Fibroblast of lung (primary cell): ENCODE measurements around the gene COL15A1. TPM values are rescaled to one million over a fixed set of nuclear protein-coding genes. Genes with fewer than 3 reads are reported as not detected.
A peak's percentile ranks its signal among the peaks of the same experiment; 100 is the strongest.

Experiments used
- DNase-seq, 2 donors: peaks; one replicate each; pipeline versions ENCODE4 v3.0.0 to v3.0.0-alpha.2; 2010; ENCODE audit warnings: low read depth in 2 of 2
- H2AFZ ChIP-seq: 2 replicates; pipeline ENCODE4 v1.5.1; 2012; ENCODE audit warnings: low read length, control low read depth, inconsistent platforms
- H3K27ac ChIP-seq: 2 replicates; pipeline ENCODE4 v1.5.1; 2011; ENCODE audit warnings: low read length, control low read depth; ENCODE audit not compliant: insufficient read depth
- H3K27me3 ChIP-seq: 2 replicates; pipeline ENCODE4 v1.5.1; 2011; ENCODE audit warnings: mild to moderate bottlenecking, low read length; ENCODE audit not compliant: control insufficient read depth, insufficient read depth
- H3K36me3 ChIP-seq: 2 replicates; pipeline ENCODE4 v1.5.1; 2011; ENCODE audit warnings: low read length; ENCODE audit not compliant: control insufficient read depth, insufficient read depth
- H3K4me1 ChIP-seq: 2 replicates; pipeline ENCODE4 v1.5.1; 2011; ENCODE audit warnings: low read length; ENCODE audit not compliant: control insufficient read depth, insufficient read depth; ENCODE audit errors: extremely low read depth
- H3K4me2 ChIP-seq: 2 replicates; pipeline ENCODE4 v1.5.1; 2011; ENCODE audit warnings: low read length, control low read depth; ENCODE audit not compliant: insufficient read depth; ENCODE audit errors: extremely low read depth
- H3K4me3 ChIP-seq, 4 experiments: fragments of 200-600 bp in 1 of 4; sonication (generic) in 1 of 4; replicated peaks in 1 of 4; 2 replicates each; pipeline ENCODE4 v1.5.1; 2011 to 2016; ENCODE audit warnings: low read length in 4 of 4, low read depth in 3 of 4, mild to moderate bottlenecking in 3 of 4, control low read depth in 2 of 4, inconsistent platforms in 1 of 4, mixed read lengths in 1 of 4; ENCODE audit not compliant: insufficient read depth in 1 of 4; ENCODE audit errors: control extremely low read depth in 1 of 4
- H3K79me2 ChIP-seq: 2 replicates; pipeline ENCODE4 v1.5.1; 2012; ENCODE audit warnings: mild to moderate bottlenecking, low read length, inconsistent platforms; ENCODE audit not compliant: control insufficient read depth, insufficient read depth
- H3K9ac ChIP-seq: 2 replicates; pipeline ENCODE4 v1.5.1; 2011; ENCODE audit warnings: mild to moderate bottlenecking, low read length, control low read depth; ENCODE audit not compliant: insufficient read depth
- H3K9me3 ChIP-seq: 2 replicates; pipeline ENCODE4 v1.5.1; 2012; ENCODE audit warnings: low read depth, low read length; ENCODE audit not compliant: control insufficient read depth, insufficient read depth
- H4K20me1 ChIP-seq: 2 replicates; pipeline ENCODE4 v1.5.1; 2011; ENCODE audit warnings: low read length; ENCODE audit not compliant: control insufficient read depth, insufficient read depth; ENCODE audit errors: extremely low read depth
- CTCF ChIP-seq, 2 donors: IDR thresholded peaks in 1 of 2; conservative IDR thresholded peaks in 1 of 2; 1 replicate in 1 of 2; 2 replicates in 1 of 2; pipeline ENCODE4 v1.5.1; 2011 to 2012; ENCODE audit warnings: low read length in 2 of 2, control low read depth in 1 of 2, inconsistent platforms in 1 of 2, low read depth in 1 of 2, mild to moderate bottlenecking in 1 of 2
- EZH2 ChIP-seq: IDR thresholded peaks from 2 replicates; pipeline ENCODE4 v1.5.1; 2012; ENCODE audit warnings: low read length, control low read depth, mild to moderate bottlenecking; ENCODE audit errors: missing control alignments
- polyA plus RNA-seq, 2 donors: library from polyadenylated mRNA; depleted of rRNA in 1 of 2; stranded (reverse) in 1 of 2; unstranded in 1 of 2; fragments of >200 nt; gene quantifications; 2 replicates each; pipeline ENCODE4 v1.2.1, GENCODE V29; 2011 to 2012; ENCODE audit warnings: missing spikeins in 1 of 2
- total RNA-seq: library from RNA; depleted of rRNA; stranded (reverse); fragments of >200 nt; gene quantifications from 2 replicates; pipeline ENCODE4 v1.2.1, GENCODE V29; 2014

COL15A1 gene
- total and polyA plus RNA-seq, 2 donors (not counting 1 experiment from before 2014, with no cell fraction given): 13.3 to 41.0 TPM

DNA sequence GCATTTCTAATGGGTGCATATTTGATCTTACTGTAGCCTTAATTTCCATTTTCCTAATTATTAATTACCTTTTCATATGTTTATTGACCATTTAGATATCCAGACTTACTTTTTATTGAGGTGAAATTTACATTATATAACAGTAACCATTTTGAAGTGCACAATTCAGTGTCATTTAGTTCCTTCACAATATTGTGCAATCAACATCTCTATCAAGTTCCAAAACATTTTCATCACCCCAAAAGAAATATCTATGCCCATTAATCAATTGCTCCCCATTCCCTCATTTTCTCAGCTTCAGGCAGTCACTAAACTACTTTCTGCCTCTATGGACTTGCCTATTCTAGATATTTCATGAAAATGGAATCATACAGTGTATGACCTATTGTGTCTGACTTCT lies 5.9 kb downstream of the COL15A1 start:
- Histone ChIP-seq H3K27me3 (peaks cover 15% of the 10 kb centered on the region), H3K79me2 (no peaks in the 10 kb centered on the region), H3K4me1 (no peaks in the 10 kb centered on the region), H4K20me1 (no peaks in the 10 kb centered on the region), H3K4me3 (no peak overlapping the region), H3K36me3 (no peaks in the 10 kb centered on the region), H3K9ac (no peak overlapping the region), H3K4me2 (no peak overlapping the region), H3K9me3 (no peaks in the 10 kb centered on the region), H2AFZ (no peak overlapping the region), H3K27ac (no peak overlapping the region)
- no peak for DNase-seq
- no peak for TF ChIP-seq EZH2
- no peak for TF ChIP-seq CTCF (conservative IDR thresholded peaks at IDR 0.05 in 1 of 2, IDR thresholded peaks at IDR 0.05 in 1 of 2; ENCODE audit: low read depth in 1 of 2, low read length in 2 of 2)

GRCh38 chr9:98950262-98950661 lies 6.6 kb downstream of the COL15A1 start:
- Histone ChIP-seq H3K4me3 (no peak overlapping the region), H3K9me3 (no peaks in the 10 kb centered on the region), H3K4me1 (no peaks in the 10 kb centered on the region), H3K79me2 (no peaks in the 10 kb centered on the region), H4K20me1 (no peaks in the 10 kb centered on the region), H3K27me3 (peaks cover 8% of the 10 kb centered on the region), H3K36me3 (no peaks in the 10 kb centered on the region), H3K27ac (no peak overlapping the region), H3K4me2 (no peak overlapping the region), H2AFZ (no peak overlapping the region), H3K9ac (no peak overlapping the region)
- TF ChIP-seq CTCF (conservative IDR thresholded peaks at IDR 0.05 in 1 of 2, IDR thresholded peaks at IDR 0.05 in 1 of 2; ENCODE audit: low read depth in 1 of 2, low read length in 2 of 2): no peak
- TF ChIP-seq EZH2: no peak
- no peak for DNase-seq

DNA sequence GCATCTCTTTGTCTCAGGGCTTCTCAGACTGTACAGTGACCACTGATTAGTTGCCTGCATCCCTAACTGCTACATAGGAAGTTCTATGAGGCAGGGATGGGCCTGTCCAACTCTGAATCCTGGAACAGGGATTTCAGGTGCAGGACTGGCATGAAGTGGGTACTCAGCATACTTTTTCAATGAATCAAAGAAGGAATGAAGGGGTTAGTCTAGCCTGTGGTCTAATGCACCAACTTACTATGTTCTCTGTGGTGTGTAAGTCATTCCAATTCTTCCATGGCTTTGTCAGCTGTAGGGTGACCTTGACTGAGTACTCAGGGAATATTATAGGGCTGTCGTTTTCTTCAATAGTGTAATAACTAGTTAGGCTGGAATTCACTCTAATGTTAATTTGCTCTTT lies 8.3 kb downstream of the COL15A1 start:
- TF ChIP-seq EZH2 (no peak), CTCF (conservative IDR thresholded peaks at IDR 0.05 in 1 of 2, IDR thresholded peaks at IDR 0.05 in 1 of 2; ENCODE audit: low read depth in 1 of 2, low read length in 2 of 2) (no peak)
- H3K36me3 ChIP-seq: no peaks in the 10 kb centered on the region
- H3K4me1 ChIP-seq: no peaks in the 10 kb centered on the region
- no peaks in the 10 kb centered on the region for H3K9me3 ChIP-seq
- no peak overlapping the region for H3K4me3 ChIP-seq
- H2AFZ ChIP-seq: no peak overlapping the region
- no peaks in the 10 kb centered on the region for H4K20me1 ChIP-seq
- H3K79me2 ChIP-seq: no peaks in the 10 kb centered on the region
- H3K4me2 ChIP-seq: no peak overlapping the region
- no peak overlapping the region for H3K9ac ChIP-seq
- peak in 1 of 2 donors; percentile 15 for DNase-seq
- H3K27ac ChIP-seq: no peak overlapping the region
- no peaks in the 10 kb centered on the region for H3K27me3 ChIP-seq
